Esophagus muscularis mucosa (tissue), 4 donors: ENCODE data around the gene TARS1. TPM values are rescaled to one million over a fixed set of nuclear protein-coding genes. Genes with fewer than 3 reads are reported as not detected.

Experiments used
- DNase-seq: peaks from one replicate; pipeline ENCODE4 v3.0.0-alpha.2; 2017; ENCODE audit errors: extremely low spot score
- H3K27ac ChIP-seq, 4 donors: fragments of 200-600 bp; sonication (generic); replicated peaks in 1 of 4; 1 replicate in 3 of 4; 2 replicates in 1 of 4; pipeline ENCODE4 v1.5.1; 2016 to 2019; ENCODE audit warnings: mild to moderate bottlenecking in 1 of 4
- H3K27me3 ChIP-seq, 4 donors: fragments of 200-600 bp; sonication (generic); one replicate each; pipeline versions ENCODE4 v1.5.1 to v1.6.0; 2016 to 2019
- H3K36me3 ChIP-seq, 4 donors: fragments of 200-600 bp; sonication (generic); one replicate each; pipeline ENCODE4 v1.5.1; 2016 to 2019
- H3K4me1 ChIP-seq, 4 donors: fragments of 200-600 bp; sonication (generic); one replicate each; pipeline ENCODE4 v1.5.1; 2016 to 2019
- H3K4me3 ChIP-seq, 4 donors: fragments of 200-600 bp; sonication (generic); 1 replicate in 2 of 4; 2 replicates in 2 of 4; pipeline ENCODE4 v1.5.1; 2016 to 2019; ENCODE audit warnings: mild to moderate bottlenecking in 4 of 4, moderate library complexity in 1 of 4
- H3K9me3 ChIP-seq, 4 donors: fragments of 200-600 bp; sonication (generic); 1 replicate in 3 of 4; 2 replicates in 1 of 4; pipeline ENCODE4 v1.5.1; 2016 to 2019
- CTCF ChIP-seq, 3 experiments: fragments of 200-600 bp in 2 of 3; fragments of 450-650 bp in 1 of 3; sonication (generic) in 2 of 3; IDR thresholded peaks; one replicate each; pipeline ENCODE4 v1.5.1; 2017 to 2019; ENCODE audit warnings: antibody characterized with exemption in 3 of 3, mild to moderate bottlenecking in 2 of 3, moderate library complexity in 1 of 3
- EP300 ChIP-seq: sonication (generic); formaldehyde crosslinking; IDR thresholded peaks from one replicate; pipeline ENCODE4 v1.6.1; 2017; ENCODE audit warnings: antibody characterized with exemption
- POLR2A ChIP-seq: fragments of 450-650 bp; IDR thresholded peaks from one replicate; pipeline ENCODE4 v1.6.1; 2017; ENCODE audit warnings: antibody characterized with exemption, moderate library complexity, mild to moderate bottlenecking, low read depth
- POLR2AphosphoS5 ChIP-seq, 2 donors: sonication (generic); formaldehyde crosslinking; IDR thresholded peaks; one replicate each; pipeline ENCODE4 v1.6.1; 2017; ENCODE audit warnings: antibody characterized with exemption in 2 of 2
- WGBS: methylation state at CpG from one replicate; pipeline ENCODE4 v1.1.5; 2018; 5-methylcytosine and 5-hydroxymethylcytosine counted together
- intact Hi-C: fragments of 100-400 bp; cut with DNase I; formaldehyde crosslinking; loops from one replicate; pipeline ENCODE4 v1.15.1; 2023
- total RNA-seq, 4 donors: library from RNA; depleted of rRNA; stranded (reverse); fragments of >200 nt; gene quantifications; one replicate each; pipeline versions ENCODE4 v1.1.0 to v1.2.1, GENCODE V29; 2016

The TARS1 gene
- total RNA-seq, 4 donors from 2014 or later = 76.7 to 98.4 (median 85.7) TPM

- DNase-seq = no peak
- H3K4me1 ChIP-seq = no peaks in the 10 kb centered on the region
- WGBS = 90% methylated on average over 10 of the region's 27 CpGs
- H3K36me3 ChIP-seq = no peaks in the 10 kb centered on the region
- no peaks in the 10 kb centered on the region for H3K27me3 ChIP-seq
- intact Hi-C loops = no loop called here
- no peaks in the 10 kb centered on the region for H3K9me3 ChIP-seq
- H3K4me3 ChIP-seq = no peak overlapping the region
- no peak overlapping the region for H3K27ac ChIP-seq
- TF ChIP-seq POLR2A = no peak
- no peak for TF ChIP-seq CTCF (IDR thresholded peaks at IDR 0.05)
- TF ChIP-seq EP300 = no peak
- no peak for TF ChIP-seq POLR2AphosphoS5 (IDR thresholded peaks at IDR 0.05)
Measured at GRCh38 chr5:33501899-33502298, 61.1 kb downstream of the TARS1 start.

- Histone ChIP-seq H3K4me3 (no peak overlapping the region), H3K27ac (no peak overlapping the region), H3K9me3 (no peaks in the 10 kb centered on the region), H3K4me1 (no peaks in the 10 kb centered on the region), H3K27me3 (no peaks in the 10 kb centered on the region), H3K36me3 (no peaks in the 10 kb centered on the region)
- whole genome bisulfite sequencing = 83% methylated on average over 3 of the region's 3 CpGs
- TF ChIP-seq EP300 (no peak), POLR2A (no peak), CTCF (IDR thresholded peaks at IDR 0.05) (no peak), POLR2AphosphoS5 (IDR thresholded peaks at IDR 0.05) (no peak)
- no peak for DNase-seq
- intact Hi-C loops = no loop called here
Measured at GRCh38 chr5:33504570-33504969, 63.8 kb downstream of the TARS1 start.

GRCh38 chr5:33507426-33507825 is 66.7 kb downstream of the TARS1 start:
- no peaks in the 10 kb centered on the region for H3K27me3 ChIP-seq
- intact Hi-C loops = no loop called here
- 82% methylated on average over 4 of the region's 4 CpGs for WGBS

DNA sequence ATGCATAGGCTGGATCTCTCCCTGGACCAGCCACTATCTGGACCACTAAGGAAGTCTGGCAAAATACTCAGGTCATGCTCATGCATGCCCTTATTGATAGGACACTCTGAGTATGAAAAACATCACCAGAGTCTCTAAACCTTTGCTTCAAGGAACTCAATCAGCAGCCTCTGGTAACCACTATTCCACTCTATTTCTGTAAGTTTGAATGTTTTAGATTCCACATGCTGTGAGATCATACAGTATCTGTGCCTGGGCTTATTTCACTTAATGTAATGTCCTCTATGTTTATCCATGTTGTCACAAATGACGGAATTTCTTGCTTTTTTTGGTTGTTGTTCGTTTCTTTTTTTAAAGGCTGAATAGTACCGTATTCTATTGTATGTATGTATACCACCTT is 68.3 kb downstream of the TARS1 start:
- no peak for DNase-seq
- Histone ChIP-seq H3K27me3 (no peaks in the 10 kb centered on the region), H3K9me3 (no peaks in the 10 kb centered on the region), H3K4me3 (no peak overlapping the region), H3K4me1 (peaks cover 0 to 6% (median 0%) of the 10 kb centered on the region in 4 donors), H3K27ac (no peak overlapping the region), H3K36me3 (no peaks in the 10 kb centered on the region)
- intact Hi-C loops = no loop called here
- TF ChIP-seq CTCF (IDR thresholded peaks at IDR 0.05) (no peak), POLR2A (no peak), EP300 (no peak), POLR2AphosphoS5 (IDR thresholded peaks at IDR 0.05) (no peak)
- WGBS = 76% methylated on average over 3 of the region's 3 CpGs

More at GRCh38 chr5:33507426-33507825, 66.7 kb downstream of the TARS1 start:
- Histone ChIP-seq H3K9me3 (no peaks in the 10 kb centered on the region), H3K36me3 (no peaks in the 10 kb centered on the region), H3K4me1 (no peaks in the 10 kb centered on the region), H3K27ac (no peak overlapping the region), H3K4me3 (no peak overlapping the region)
- DNase-seq = no peak
- TF ChIP-seq EP300 (no peak), POLR2A (no peak), CTCF (IDR thresholded peaks at IDR 0.05) (no peak), POLR2AphosphoS5 (IDR thresholded peaks at IDR 0.05) (no peak)
